Central memory CD8-positive, alpha-beta T cell (primary cell): Measurements from ENCODE around the gene GDF9.

Source experiments
- ATAC-seq: fragments of 150-1000 bp; cut with Tn5 transposase; replicated peaks from 2 replicates; pipeline ENCODE4 v1.10.0; 2022; ENCODE audit warnings: mild to moderate bottlenecking, moderate FRiP score, moderate number of reproducible peaks; ENCODE audit not compliant: poor library complexity, severe bottlenecking; ENCODE audit errors: extremely low read depth
- DNase-seq, 2 donors: peaks; one replicate each; pipeline ENCODE4 v3.0.0; 2021; ENCODE audit warnings: low spot score in 2 of 2
- H3K27ac Mint-ChIP-seq: one replicate; pipeline ENCODE4 v1.8.0; 2022; ENCODE audit warnings: low read depth, mild to moderate bottlenecking, moderate library complexity, mixed read lengths
- H3K27me3 Mint-ChIP-seq: one replicate; pipeline ENCODE4 v1.8.0; 2022; ENCODE audit warnings: mixed read lengths
- H3K36me3 Mint-ChIP-seq: one replicate; pipeline ENCODE4 v1.8.0; 2022; ENCODE audit warnings: mild to moderate bottlenecking, moderate library complexity, mixed read lengths; ENCODE audit not compliant: insufficient read depth
- H3K4me1 Mint-ChIP-seq: one replicate; pipeline ENCODE4 v1.8.0; 2022; ENCODE audit warnings: mixed read lengths
- H3K4me3 Mint-ChIP-seq: one replicate; pipeline ENCODE4 v1.8.0; 2022; ENCODE audit warnings: mild to moderate bottlenecking, moderate library complexity, mixed read lengths
- H3K9me3 Mint-ChIP-seq: one replicate; pipeline ENCODE4 v1.8.0; 2022; ENCODE audit warnings: mixed read lengths

GDF9 gene

DNA sequence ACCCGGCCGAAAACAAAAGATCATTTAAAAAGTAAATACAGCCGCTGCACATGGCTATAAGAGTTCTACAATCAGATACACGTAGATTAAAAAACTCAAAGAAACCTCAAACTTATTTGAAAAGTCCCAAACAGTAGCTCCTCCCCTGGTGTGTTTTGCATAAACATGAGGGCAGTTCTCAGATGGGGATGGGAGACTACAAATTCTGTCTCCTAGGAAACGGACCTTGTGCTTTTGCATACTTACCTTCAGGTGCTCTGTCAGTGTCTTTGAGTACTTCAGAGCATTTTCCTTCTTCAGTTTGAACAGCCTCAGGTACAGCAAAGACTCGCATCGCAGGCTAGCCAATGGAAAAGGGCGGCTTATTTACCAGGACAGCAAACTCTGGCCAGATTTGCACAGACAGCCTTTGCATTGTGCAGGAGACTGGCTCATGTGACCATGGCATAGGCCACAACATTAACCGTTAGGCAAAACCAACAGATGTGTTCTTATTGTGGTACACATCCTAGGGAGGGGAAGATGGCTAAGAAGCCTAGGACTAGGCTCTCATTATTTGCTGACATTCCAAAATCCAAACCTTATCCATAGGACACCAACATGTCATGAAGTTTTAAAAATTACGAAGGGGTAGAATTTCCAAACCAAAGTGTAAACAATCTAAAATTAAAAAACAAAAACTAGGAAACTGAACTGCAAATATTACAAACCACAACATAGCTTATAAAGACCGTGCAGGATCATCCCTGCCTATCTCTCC is 20.0 kb upstream of the GDF9 start:
- no peaks in the 10 kb centered on the region for H3K27me3 Mint-ChIP-seq
- no peaks in the 10 kb centered on the region for H3K4me1 Mint-ChIP-seq
- H3K4me3 Mint-ChIP-seq = no peak overlapping the region
- no peaks in the 10 kb centered on the region for H3K9me3 Mint-ChIP-seq
- ATAC-seq (no peak), DNase-seq (no peak)
- H3K27ac Mint-ChIP-seq = no peak overlapping the region
- H3K36me3 Mint-ChIP-seq = peaks cover 57% of the 10 kb centered on the region

DNA sequence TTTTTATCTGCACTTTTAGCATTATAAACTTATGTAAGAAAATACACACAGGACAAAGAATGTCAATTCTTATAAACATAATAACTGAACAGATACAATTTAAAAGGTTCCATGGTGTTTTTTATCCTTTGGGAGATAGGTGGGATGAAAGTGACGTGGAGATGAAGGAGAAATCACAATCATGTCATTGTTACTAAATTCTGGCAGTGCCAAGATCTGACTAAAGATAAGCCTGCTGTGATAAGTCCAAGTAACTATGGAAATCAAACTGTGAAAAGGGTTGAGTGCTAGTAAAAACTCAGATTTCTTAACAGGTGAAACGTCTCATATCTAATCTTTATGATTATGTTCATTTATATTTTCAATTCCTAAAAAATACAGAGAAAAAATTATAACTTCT is 18.3 kb upstream of the GDF9 start:
- ATAC-seq (no peak), DNase-seq (no peak)
- H3K4me1 Mint-ChIP-seq = no peaks in the 10 kb centered on the region
- H3K9me3 Mint-ChIP-seq = no peaks in the 10 kb centered on the region
- H3K36me3 Mint-ChIP-seq = peaks cover 54% of the 10 kb centered on the region
- H3K27ac Mint-ChIP-seq = peak overlapping the region; percentile 52
- H3K4me3 Mint-ChIP-seq = no peak overlapping the region
- no peaks in the 10 kb centered on the region for H3K27me3 Mint-ChIP-seq

DNA sequence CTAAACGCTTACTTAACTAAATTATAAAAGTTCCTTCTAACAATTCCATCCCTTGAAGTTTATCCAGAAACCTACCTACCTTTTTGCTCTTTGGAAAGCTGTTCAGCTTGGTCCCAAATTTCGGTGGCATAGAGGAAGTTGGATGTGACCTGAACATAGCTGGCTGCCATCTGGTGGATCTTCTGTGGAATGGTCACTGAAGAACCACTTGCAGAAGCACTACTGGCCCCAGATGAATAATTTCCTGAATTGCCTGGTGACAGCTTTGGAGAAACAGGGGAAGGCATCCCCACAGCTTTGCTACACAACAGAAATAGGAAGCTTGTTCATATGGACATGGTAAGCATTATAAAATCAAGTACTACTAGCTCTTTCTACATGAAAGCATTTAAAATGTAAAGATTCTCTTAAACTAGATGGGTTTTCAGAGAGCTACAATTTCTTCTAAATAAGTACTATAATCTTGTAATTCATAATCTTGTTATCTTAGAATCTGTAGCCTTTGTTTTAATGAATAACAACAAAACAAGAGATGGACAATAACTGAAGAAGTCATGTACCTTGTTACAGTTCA is 17.1 kb upstream of the GDF9 start:
- H3K4me1 Mint-ChIP-seq = no peaks in the 10 kb centered on the region
- H3K36me3 Mint-ChIP-seq = peaks cover 52% of the 10 kb centered on the region
- H3K9me3 Mint-ChIP-seq = no peaks in the 10 kb centered on the region
- no peak for DNase-seq
- no peaks in the 10 kb centered on the region for H3K27me3 Mint-ChIP-seq
- no peak overlapping the region for H3K4me3 Mint-ChIP-seq
- H3K27ac Mint-ChIP-seq = no peak overlapping the region
- no peak for ATAC-seq

DNA sequence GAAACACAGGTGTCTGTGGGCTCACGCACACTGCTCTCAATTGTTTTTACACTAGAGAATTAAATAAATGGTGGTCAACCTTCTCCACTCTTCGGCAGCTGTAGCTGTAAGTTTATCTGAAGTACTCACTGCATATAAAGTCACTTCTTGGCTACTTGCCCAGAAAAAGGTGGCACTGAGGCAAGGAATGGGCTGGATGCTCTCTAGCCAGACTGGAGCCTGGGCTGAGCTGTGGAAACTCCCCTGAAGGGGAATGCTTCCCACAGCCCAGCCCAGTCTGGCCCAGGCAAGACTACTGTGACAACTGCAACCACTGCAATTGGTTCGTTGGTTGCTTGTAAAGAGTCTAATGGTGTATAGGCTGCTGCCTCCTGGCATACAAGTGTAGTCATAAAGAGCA is 11.7 kb upstream of the GDF9 start:
- Mint-ChIP-seq H3K9me3 (no peaks in the 10 kb centered on the region), H3K36me3 (peaks cover 35% of the 10 kb centered on the region), H3K4me1 (no peaks in the 10 kb centered on the region), H3K27ac (no peak overlapping the region), H3K4me3 (no peak overlapping the region), H3K27me3 (no peaks in the 10 kb centered on the region)
- ATAC-seq (no peak), DNase-seq (no peak)

DNA sequence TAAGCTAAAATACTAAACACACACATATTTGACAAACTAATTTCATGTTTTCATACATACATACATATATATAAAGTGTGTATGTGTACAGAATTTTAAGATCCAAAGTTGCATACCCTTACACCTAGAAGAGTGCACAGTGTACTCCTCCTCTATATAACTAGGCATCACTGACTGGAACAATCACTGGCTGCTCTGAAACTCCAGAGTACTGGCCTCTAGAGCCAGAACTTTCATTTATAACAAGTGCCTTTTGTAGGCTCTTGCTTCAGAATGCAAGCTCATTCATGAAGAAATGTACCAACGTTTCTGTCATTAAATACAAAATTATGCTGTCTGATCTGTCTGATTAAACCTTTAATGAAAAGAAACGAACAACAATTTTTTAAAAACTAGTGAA is 11.2 kb upstream of the GDF9 start:
- no peaks in the 10 kb centered on the region for H3K9me3 Mint-ChIP-seq
- no peak for DNase-seq
- ATAC-seq = no peak
- H3K27ac Mint-ChIP-seq = no peak overlapping the region
- H3K27me3 Mint-ChIP-seq = no peaks in the 10 kb centered on the region
- H3K4me3 Mint-ChIP-seq = no peak overlapping the region
- H3K36me3 Mint-ChIP-seq = peaks cover 30% of the 10 kb centered on the region
- H3K4me1 Mint-ChIP-seq = no peaks in the 10 kb centered on the region

DNA sequence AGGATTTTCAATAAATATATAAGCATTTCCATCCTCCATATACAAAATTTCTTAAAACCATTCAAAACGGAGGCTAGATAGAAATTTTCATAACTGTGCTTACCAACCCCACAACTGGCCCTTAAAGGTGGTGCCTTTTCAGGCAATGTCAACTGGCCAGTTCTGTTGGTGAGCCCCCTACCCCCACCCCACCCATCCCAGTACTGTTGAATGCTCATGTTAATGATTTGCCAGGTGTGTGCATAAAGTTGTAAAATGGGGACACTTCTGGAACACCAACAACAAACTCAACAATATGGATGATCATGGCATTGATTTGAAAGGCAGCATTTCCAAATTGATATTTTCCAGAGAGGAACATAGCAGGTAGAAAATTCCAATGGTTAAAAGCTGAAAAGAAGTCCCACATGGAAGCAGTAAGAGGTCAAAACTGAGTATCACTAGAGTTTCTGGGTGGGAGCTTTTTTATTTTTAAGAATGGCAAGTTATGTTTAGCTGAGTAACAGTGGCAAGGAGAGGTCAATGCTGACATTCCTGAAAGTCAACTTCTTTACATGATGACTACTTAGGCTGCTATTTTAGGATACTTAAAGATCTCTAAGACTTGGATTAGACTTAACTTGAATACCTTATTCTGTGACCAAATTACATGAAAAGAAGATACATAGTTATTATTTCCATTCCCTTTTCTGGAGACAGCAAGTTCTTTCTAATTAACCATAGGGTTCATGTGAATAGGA is 9.9 kb upstream of the GDF9 start:
- Mint-ChIP-seq H3K27ac (no peak overlapping the region), H3K9me3 (no peaks in the 10 kb centered on the region), H3K4me3 (no peak overlapping the region), H3K27me3 (no peaks in the 10 kb centered on the region), H3K4me1 (no peaks in the 10 kb centered on the region), H3K36me3 (peaks cover 24% of the 10 kb centered on the region)
- DNase-seq (no peak), ATAC-seq (no peak)

DNA sequence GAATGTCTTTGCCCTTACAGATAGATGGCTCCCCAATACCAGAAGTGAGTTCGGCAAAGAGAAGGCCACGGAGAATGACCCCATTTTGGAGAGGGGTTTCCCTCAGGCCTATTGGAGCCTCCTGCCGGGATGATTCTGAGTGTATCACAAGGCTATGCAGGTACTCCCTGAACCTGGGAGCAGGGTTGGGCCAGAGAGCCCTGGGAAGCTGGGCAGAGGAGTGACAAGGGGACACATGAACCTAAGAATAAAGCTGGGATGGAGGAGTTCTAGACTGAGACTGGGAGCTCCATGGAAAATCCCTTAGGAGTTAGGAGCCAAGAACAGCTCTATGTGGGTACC is 7.6 kb upstream of the GDF9 start:
- Mint-ChIP-seq H3K27ac (no peak overlapping the region), H3K27me3 (no peaks in the 10 kb centered on the region), H3K9me3 (no peaks in the 10 kb centered on the region), H3K36me3 (peaks cover 22% of the 10 kb centered on the region), H3K4me1 (no peaks in the 10 kb centered on the region), H3K4me3 (no peak overlapping the region)
- ATAC-seq = no peak
- DNase-seq = no peak

DNA sequence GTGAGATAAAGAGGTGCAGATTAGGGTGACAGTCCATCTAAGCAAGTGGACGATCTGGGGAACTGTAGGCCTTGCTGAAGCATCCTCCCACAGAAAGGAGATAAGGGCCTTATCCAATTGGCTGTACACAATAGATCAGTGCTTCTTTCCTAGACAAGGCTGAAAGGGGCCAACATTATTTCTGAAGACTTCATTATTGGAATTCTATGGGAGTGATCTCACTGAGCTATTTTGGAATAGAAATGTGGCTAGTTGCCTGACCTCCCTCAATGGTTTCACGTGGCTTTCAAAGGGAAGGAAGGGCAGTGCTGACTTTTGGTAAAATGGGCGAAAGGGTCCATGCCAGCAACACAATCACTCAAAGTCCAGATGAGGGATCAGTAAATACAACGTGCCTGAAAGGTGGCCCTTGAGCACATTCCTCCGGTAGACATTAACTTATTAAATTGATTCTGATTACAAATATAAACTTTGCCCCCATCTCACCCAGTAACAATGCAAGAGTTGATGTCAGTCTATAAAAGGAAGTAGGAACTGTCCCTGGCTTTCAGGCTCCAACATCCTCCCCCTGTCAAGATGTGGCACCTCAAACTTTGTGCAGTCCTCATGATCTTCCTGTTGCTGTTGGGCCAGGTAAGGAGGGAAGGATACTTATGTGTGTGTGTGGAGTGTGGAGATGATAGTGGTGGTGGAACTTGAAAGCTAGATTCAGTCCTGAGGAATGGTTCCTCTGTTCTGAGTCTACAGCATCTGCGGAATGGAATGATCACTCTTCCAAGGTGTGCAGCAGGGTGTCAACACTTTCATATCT is 7.1 kb upstream of the GDF9 start, which contains the start of gene LEAP2:
Gene LEAP2 (plus strand): TSS at position 550 of the 811 bp plus-strand sequence. CDS start 27 bp downstream, at position 577.
- no peak within 1 kb of the TSS for H3K4me3 Mint-ChIP-seq
- H3K36me3 Mint-ChIP-seq = peaks cover 19% of the 10 kb centered on the region
- no peaks in the 10 kb centered on the region for H3K9me3 Mint-ChIP-seq
- no peaks in the 10 kb centered on the region for H3K4me1 Mint-ChIP-seq
- DNase-seq (no peak), ATAC-seq (no peak)
- peak within 1 kb of the TSS; percentile 35 for H3K27ac Mint-ChIP-seq
- H3K27me3 Mint-ChIP-seq = no peaks in the 10 kb centered on the region

DNA sequence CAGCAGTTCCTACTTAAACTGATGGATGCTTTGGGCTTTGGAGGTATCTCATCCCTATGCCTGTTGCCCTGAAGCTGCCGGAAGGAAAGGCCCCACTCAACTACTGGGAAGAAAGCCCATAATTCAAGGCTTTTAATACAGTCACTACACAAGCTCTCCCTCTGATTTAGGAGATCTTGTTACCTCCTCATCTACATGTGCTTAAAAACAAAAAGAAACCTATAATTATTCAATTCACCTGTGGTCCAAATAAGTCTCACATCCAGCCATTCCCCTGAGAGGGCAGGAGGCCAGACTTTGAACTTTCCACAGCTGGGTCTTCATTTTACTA is 6.5 kb upstream of the GDF9 start:
- no peak for ATAC-seq
- H3K36me3 Mint-ChIP-seq = peaks cover 19% of the 10 kb centered on the region
- H3K4me3 Mint-ChIP-seq = no peak overlapping the region
- no peak for DNase-seq
- H3K27ac Mint-ChIP-seq = peak overlapping the region; percentile 35
- H3K4me1 Mint-ChIP-seq = peaks cover 1% of the 10 kb centered on the region
- no peaks in the 10 kb centered on the region for H3K9me3 Mint-ChIP-seq
- H3K27me3 Mint-ChIP-seq = no peaks in the 10 kb centered on the region

DNA sequence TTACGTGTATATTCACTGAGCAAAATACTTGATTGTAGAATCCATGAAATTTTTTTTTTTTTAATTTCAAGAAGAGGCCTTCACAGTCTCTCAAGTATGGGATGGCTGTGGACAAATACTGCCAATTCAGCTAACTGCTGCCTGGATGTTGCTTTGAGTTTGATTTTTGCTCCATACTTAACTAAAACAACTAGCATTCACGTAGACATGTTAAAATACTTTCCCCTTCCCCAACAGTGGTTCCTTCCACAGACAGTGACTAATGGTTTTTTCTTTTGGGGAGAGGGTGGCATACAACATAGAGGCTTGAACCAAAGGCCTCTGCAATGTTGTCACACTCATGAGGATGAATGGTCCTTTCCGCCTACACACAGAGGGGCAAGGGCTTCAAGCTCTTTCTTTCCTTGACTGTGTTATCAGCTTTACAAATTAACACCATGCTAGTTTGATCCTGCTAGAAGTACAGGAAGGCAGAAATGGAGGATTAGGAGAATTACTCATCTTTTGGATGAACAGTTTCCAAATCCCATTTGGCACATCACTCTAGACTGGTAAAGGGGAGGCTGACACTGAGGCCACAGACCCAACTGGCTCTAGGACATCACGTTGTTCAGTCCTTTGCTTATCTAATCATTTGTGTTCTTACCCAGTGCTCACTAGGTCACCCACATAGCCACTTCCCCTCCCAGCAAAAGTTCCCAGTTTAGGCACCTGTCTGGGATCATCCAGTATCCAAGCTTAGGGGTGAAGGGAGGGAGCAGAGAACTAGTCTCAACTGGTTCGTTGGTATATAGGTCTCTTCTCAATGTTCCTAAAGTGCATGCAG is 5.4 kb upstream of the GDF9 start:
- DNase-seq (no peak), ATAC-seq (no peak)
- Mint-ChIP-seq H3K9me3 (no peaks in the 10 kb centered on the region), H3K4me3 (no peak overlapping the region), H3K36me3 (peaks cover 22% of the 10 kb centered on the region), H3K27me3 (no peaks in the 10 kb centered on the region), H3K4me1 (peaks cover 10% of the 10 kb centered on the region), H3K27ac (no peak overlapping the region)

DNA sequence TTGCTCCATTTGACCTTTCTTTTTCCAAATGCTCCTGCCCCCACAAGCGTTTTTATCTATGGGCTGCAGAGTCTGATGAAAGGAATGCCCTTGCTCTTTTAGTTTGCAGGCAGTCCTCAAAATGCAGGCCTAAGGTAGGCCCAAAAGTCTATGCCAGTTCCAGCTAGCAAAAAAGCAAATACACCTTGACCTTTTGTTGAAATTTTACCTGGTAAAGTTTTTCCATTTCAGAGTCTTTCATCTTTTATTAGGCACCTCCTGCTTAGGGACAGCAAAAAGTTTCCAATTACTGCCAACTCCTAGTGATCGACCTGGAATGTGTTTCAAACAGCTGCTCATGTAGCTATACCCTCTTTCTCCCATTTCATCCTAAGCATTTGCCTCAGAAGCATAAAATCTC is 4.5 kb upstream of the GDF9 start:
- Mint-ChIP-seq H3K36me3 (peaks cover 27% of the 10 kb centered on the region), H3K4me3 (no peak overlapping the region)

DNA sequence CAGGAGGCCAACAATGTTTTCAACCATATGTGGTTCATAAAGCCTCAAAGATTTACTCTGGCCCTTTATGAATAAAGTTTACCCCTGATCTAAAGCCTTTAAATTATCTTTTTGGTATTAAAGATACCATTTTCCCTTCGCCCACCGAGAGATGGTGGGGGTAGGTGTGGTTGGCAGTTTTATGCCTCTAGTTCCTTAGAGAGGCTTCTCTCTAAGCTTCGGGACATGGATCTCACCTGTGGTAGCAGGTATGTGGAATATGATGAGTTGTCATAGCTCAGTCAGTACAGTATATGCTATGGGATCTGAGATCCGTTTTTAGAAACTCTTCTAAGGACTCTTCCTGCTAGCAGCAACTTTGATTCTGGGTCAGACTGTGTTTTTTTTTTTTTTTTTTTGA is 2.5 kb upstream of the GDF9 start:
- H3K4me3 Mint-ChIP-seq = no peak overlapping the region
- H3K9me3 Mint-ChIP-seq = no peaks in the 10 kb centered on the region
- ATAC-seq = no peak
- no peak for DNase-seq
- no peak overlapping the region for H3K27ac Mint-ChIP-seq
- peaks cover 26% of the 10 kb centered on the region for H3K4me1 Mint-ChIP-seq
- peaks cover 22% of the 10 kb centered on the region for H3K36me3 Mint-ChIP-seq
- no peaks in the 10 kb centered on the region for H3K27me3 Mint-ChIP-seq

More for the DNA sequence above, 4.5 kb upstream of the GDF9 start:
- H3K27me3 Mint-ChIP-seq = no peaks in the 10 kb centered on the region
- no peak overlapping the region for H3K27ac Mint-ChIP-seq
- DNase-seq (no peak), ATAC-seq (no peak)
- H3K4me1 Mint-ChIP-seq = peaks cover 19% of the 10 kb centered on the region
- H3K9me3 Mint-ChIP-seq = no peaks in the 10 kb centered on the region
